ENCODE data around the gene CEP128. TPM values are rescaled to one million over a fixed set of nuclear protein-coding genes. Genes with fewer than 3 reads are reported as not detected.

CEP128 gene
- total RNA-seq, 1 donor = 5.4 TPM

DNA sequence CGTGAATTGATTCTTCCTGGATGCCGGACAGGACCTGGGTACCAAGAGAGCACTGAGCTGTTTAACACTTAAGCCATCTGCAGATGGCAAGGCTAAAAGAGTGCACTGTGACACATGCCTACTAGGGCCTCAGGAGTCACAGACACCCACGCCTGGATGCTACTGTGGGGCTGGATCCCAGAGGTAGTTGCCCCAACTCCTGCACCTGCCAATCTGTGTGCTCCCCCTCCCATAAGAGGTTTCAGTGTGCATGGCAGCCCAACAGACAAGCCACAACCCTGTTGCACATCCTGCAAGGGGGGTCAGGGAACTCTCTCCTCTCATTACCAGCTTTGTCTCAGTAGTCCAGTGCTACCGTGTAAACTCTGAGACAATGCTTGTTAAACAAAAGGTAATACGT is 169.0 kb downstream of the CEP128 start:
- no peaks in the 10 kb centered on the region for H4K20me1 ChIP-seq (ENCODE audit: insufficient read depth, low read length)
- H3K27ac ChIP-seq (ENCODE audit: low read depth, low read length) = no peak overlapping the region
- no peak for DNase-seq (ENCODE audit: insufficient read length, low spot score, missing footprints)
- no peaks in the 10 kb centered on the region for H3K79me2 ChIP-seq (ENCODE audit: insufficient read depth, low read length)
- no peaks in the 10 kb centered on the region for H3K27me3 ChIP-seq (ENCODE audit: insufficient read depth, low read length)
- no peak for TF ChIP-seq CTCF (IDR thresholded peaks at IDR 0.05; ENCODE audit: extremely low read depth, low read depth, low read length)
- H3K9me3 ChIP-seq (ENCODE audit: low read depth, low read length) = no peaks in the 10 kb centered on the region
- no peak overlapping the region for H3K4me3 ChIP-seq (ENCODE audit: insufficient read depth, low read length)
- no peaks in the 10 kb centered on the region for H3K4me1 ChIP-seq (ENCODE audit: insufficient read depth, low read length)
- H3K36me3 ChIP-seq (ENCODE audit: insufficient read depth, low read length) = no peaks in the 10 kb centered on the region
- no peak overlapping the region for H2AFZ ChIP-seq (ENCODE audit: low read length)
- no peak overlapping the region for H3K4me2 ChIP-seq (ENCODE audit: insufficient read depth, low read length)

- Histone ChIP-seq H3K4me1 (ENCODE audit: insufficient read depth, low read length) (no peaks in the 10 kb centered on the region), H2AFZ (ENCODE audit: low read length) (no peak overlapping the region), H3K9me3 (ENCODE audit: low read depth, low read length) (no peaks in the 10 kb centered on the region), H3K4me3 (ENCODE audit: insufficient read depth, low read length) (no peak overlapping the region), H4K20me1 (ENCODE audit: insufficient read depth, low read length) (no peaks in the 10 kb centered on the region), H3K27ac (ENCODE audit: low read depth, low read length) (no peak overlapping the region), H3K4me2 (ENCODE audit: insufficient read depth, low read length) (no peak overlapping the region), H3K79me2 (ENCODE audit: insufficient read depth, low read length) (no peaks in the 10 kb centered on the region), H3K36me3 (ENCODE audit: insufficient read depth, low read length) (no peaks in the 10 kb centered on the region), H3K27me3 (ENCODE audit: insufficient read depth, low read length) (no peaks in the 10 kb centered on the region)
- no peak for DNase-seq (ENCODE audit: insufficient read length, low spot score, missing footprints)
- TF ChIP-seq CTCF (IDR thresholded peaks at IDR 0.05; ENCODE audit: extremely low read depth, low read depth, low read length) = no peak
Observed at GRCh38 chr14:80771201-80771600, 170.3 kb downstream of the CEP128 start.

GRCh38 chr14:80770114-80770908 is 171.2 kb downstream of the CEP128 start:
- Histone ChIP-seq H3K27ac (ENCODE audit: low read depth, low read length) (no peak overlapping the region), H3K4me2 (ENCODE audit: insufficient read depth, low read length) (no peak overlapping the region), H4K20me1 (ENCODE audit: insufficient read depth, low read length) (no peaks in the 10 kb centered on the region), H3K27me3 (ENCODE audit: insufficient read depth, low read length) (no peaks in the 10 kb centered on the region), H3K4me3 (ENCODE audit: insufficient read depth, low read length) (no peak overlapping the region), H3K36me3 (ENCODE audit: insufficient read depth, low read length) (no peaks in the 10 kb centered on the region), H3K9me3 (ENCODE audit: low read depth, low read length) (no peaks in the 10 kb centered on the region), H3K79me2 (ENCODE audit: insufficient read depth, low read length) (no peaks in the 10 kb centered on the region), H3K4me1 (ENCODE audit: insufficient read depth, low read length) (no peaks in the 10 kb centered on the region), H2AFZ (ENCODE audit: low read length) (peak overlapping the region; percentile 15)
- DNase-seq (ENCODE audit: insufficient read length, low spot score, missing footprints) = no peak
- TF ChIP-seq CTCF (IDR thresholded peaks at IDR 0.05; ENCODE audit: extremely low read depth, low read depth, low read length) = no peak

DNA sequence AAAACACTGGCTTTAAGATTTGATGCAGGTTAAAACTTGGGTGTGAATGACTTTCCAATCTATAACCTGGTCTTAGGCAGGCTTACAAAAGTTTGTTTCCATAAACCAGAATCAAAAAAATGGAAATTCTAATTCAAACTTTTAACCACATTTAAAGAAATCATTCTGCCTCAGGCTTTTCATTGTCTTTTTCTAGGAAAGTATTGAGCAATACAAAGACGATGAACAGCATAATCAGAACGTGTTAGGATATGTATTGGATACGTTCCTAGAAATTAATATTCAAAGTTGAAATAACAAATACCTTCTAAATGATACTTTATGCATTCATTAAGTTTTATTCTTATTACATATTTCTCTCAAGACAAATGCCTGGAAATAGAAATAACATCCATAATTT is 172.9 kb downstream of the CEP128 start:
- Histone ChIP-seq H3K4me1 (ENCODE audit: insufficient read depth, low read length) (no peaks in the 10 kb centered on the region), H3K27ac (ENCODE audit: low read depth, low read length) (no peak overlapping the region), H3K27me3 (ENCODE audit: insufficient read depth, low read length) (no peaks in the 10 kb centered on the region), H4K20me1 (ENCODE audit: insufficient read depth, low read length) (no peaks in the 10 kb centered on the region), H3K79me2 (ENCODE audit: insufficient read depth, low read length) (no peaks in the 10 kb centered on the region), H3K4me2 (ENCODE audit: insufficient read depth, low read length) (no peak overlapping the region), H2AFZ (ENCODE audit: low read length) (no peak overlapping the region), H3K4me3 (ENCODE audit: insufficient read depth, low read length) (no peak overlapping the region), H3K9me3 (ENCODE audit: low read depth, low read length) (no peaks in the 10 kb centered on the region), H3K36me3 (ENCODE audit: insufficient read depth, low read length) (no peaks in the 10 kb centered on the region)
- DNase-seq (ENCODE audit: insufficient read length, low spot score, missing footprints) = no peak
- TF ChIP-seq CTCF (IDR thresholded peaks at IDR 0.05; ENCODE audit: extremely low read depth, low read depth, low read length) = no peak
